Osteoblast (primary cell): Measurements from ENCODE around the gene TMEM18. TPM values are rescaled to one million over a fixed set of nuclear protein-coding genes. Genes with fewer than 3 reads are reported as not detected.

Source experiments
- DNase-seq: peaks from one replicate; pipeline ENCODE4 v3.0.0; 2011; ENCODE audit warnings: low spot score, mixed read lengths; ENCODE audit not compliant: insufficient read length; ENCODE audit errors: missing footprints
- H2AFZ ChIP-seq: 2 replicates; pipeline ENCODE4 v1.6.0; 2011; ENCODE audit warnings: mild to moderate bottlenecking, low read length
- H3K27ac ChIP-seq: 2 replicates; pipeline ENCODE4 v1.5.1; 2011; ENCODE audit warnings: mild to moderate bottlenecking, low read depth, low read length, moderate library complexity
- H3K27me3 ChIP-seq: 2 replicates; pipeline ENCODE4 v1.6.0; 2012; ENCODE audit warnings: mild to moderate bottlenecking, control low read depth, inconsistent platforms, low read length, moderate library complexity; ENCODE audit not compliant: insufficient read depth
- H3K36me3 ChIP-seq: 2 replicates; pipeline ENCODE4 v1.5.1; 2011; ENCODE audit warnings: mild to moderate bottlenecking, low read length, control low read depth, moderate library complexity; ENCODE audit not compliant: insufficient read depth
- H3K4me1 ChIP-seq: 2 replicates; pipeline ENCODE4 v1.5.1; 2011; ENCODE audit warnings: mild to moderate bottlenecking, low read length, control low read depth, moderate library complexity; ENCODE audit not compliant: insufficient read depth
- H3K4me2 ChIP-seq: 2 replicates; pipeline ENCODE4 v1.6.0; 2011; ENCODE audit warnings: mild to moderate bottlenecking, low read length; ENCODE audit not compliant: insufficient read depth
- H3K4me3 ChIP-seq: fragments of 200-600 bp; sonication (generic); 3 replicates; pipeline ENCODE4 v1.5.1; 2012; ENCODE audit warnings: mild to moderate bottlenecking, low read length, inconsistent platforms; ENCODE audit not compliant: insufficient read depth
- H3K79me2 ChIP-seq: 2 replicates; pipeline ENCODE4 v1.6.0; 2012; ENCODE audit warnings: mild to moderate bottlenecking, low read length, control low read depth, inconsistent platforms; ENCODE audit not compliant: insufficient read depth
- H3K9me3 ChIP-seq: 2 replicates; pipeline ENCODE4 v1.5.1; 2011; ENCODE audit warnings: low read depth, low read length, control low read depth
- H4K20me1 ChIP-seq: 2 replicates; pipeline ENCODE4 v1.6.0; 2012; ENCODE audit warnings: mild to moderate bottlenecking, low read length, control low read depth; ENCODE audit not compliant: insufficient read depth
- total RNA-seq: library from RNA; depleted of rRNA; stranded (reverse); fragments of >200 nt; gene quantifications from 2 replicates; pipeline ENCODE4 v1.2.3, GENCODE V29; 2012
- TF ChIP-seq, protein P1 (sequence below): IDR thresholded peaks from 2 replicates; pipeline ENCODE4 v1.5.1; 2011; ENCODE audit warnings: mild to moderate bottlenecking, low read depth, low read length, moderate library complexity; ENCODE audit errors: extremely low read depth

Gene TMEM18
- total RNA-seq, 1 donor, result 15.9 TPM

GRCh38 chr2:631741-632140 lies 45.5 kb downstream of the TMEM18 start:
- H3K27me3 ChIP-seq, result no peaks in the 10 kb centered on the region
- no peak overlapping the region for H3K4me2 ChIP-seq
- H3K9me3 ChIP-seq, result no peaks in the 10 kb centered on the region
- TF ChIP-seq, protein P1, sequence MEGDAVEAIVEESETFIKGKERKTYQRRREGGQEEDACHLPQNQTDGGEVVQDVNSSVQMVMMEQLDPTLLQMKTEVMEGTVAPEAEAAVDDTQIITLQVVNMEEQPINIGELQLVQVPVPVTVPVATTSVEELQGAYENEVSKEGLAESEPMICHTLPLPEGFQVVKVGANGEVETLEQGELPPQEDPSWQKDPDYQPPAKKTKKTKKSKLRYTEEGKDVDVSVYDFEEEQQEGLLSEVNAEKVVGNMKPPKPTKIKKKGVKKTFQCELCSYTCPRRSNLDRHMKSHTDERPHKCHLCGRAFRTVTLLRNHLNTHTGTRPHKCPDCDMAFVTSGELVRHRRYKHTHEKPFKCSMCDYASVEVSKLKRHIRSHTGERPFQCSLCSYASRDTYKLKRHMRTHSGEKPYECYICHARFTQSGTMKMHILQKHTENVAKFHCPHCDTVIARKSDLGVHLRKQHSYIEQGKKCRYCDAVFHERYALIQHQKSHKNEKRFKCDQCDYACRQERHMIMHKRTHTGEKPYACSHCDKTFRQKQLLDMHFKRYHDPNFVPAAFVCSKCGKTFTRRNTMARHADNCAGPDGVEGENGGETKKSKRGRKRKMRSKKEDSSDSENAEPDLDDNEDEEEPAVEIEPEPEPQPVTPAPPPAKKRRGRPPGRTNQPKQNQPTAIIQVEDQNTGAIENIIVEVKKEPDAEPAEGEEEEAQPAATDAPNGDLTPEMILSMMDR, result no peak
- no peak overlapping the region for H3K27ac ChIP-seq
- H3K4me1 ChIP-seq, result no peaks in the 10 kb centered on the region
- H2AFZ ChIP-seq, result no peak overlapping the region
- H4K20me1 ChIP-seq, result no peaks in the 10 kb centered on the region
- DNase-seq, result no peak
- no peak overlapping the region for H3K4me3 ChIP-seq
- H3K79me2 ChIP-seq, result no peaks in the 10 kb centered on the region
- no peaks in the 10 kb centered on the region for H3K36me3 ChIP-seq

GRCh38 chr2:630451-631320 lies 46.5 kb downstream of the TMEM18 start:
- H3K4me2 ChIP-seq, result no peak overlapping the region
- no peaks in the 10 kb centered on the region for H4K20me1 ChIP-seq
- H3K4me3 ChIP-seq, result no peak overlapping the region
- no peaks in the 10 kb centered on the region for H3K36me3 ChIP-seq
- no peaks in the 10 kb centered on the region for H3K4me1 ChIP-seq
- TF ChIP-seq, protein P1, result no peak
- no peaks in the 10 kb centered on the region for H3K9me3 ChIP-seq
- no peak overlapping the region for H2AFZ ChIP-seq
- H3K27ac ChIP-seq, result no peak overlapping the region
- DNase-seq, result no peak
- no peaks in the 10 kb centered on the region for H3K79me2 ChIP-seq
- H3K27me3 ChIP-seq, result no peaks in the 10 kb centered on the region

DNA sequence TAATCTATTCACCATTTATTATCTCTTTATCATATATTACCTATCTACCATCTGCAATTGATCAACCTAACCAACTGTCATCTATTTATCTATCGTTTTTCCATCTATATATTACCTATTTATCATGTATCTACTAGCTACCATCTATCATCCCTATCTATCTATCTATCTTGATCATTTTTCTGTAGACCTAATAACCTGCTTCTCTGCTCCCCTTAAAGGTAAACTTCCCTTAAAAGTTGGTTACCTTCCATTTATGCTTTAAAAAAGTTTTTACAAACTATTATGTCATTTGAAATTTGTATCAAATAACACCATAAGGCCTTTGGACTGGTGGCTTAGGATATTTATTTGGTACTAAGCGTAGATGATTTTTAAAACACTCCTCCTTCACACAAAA lies 47.2 kb downstream of the TMEM18 start:
- H3K27me3 ChIP-seq, result no peaks in the 10 kb centered on the region
- no peak overlapping the region for H3K27ac ChIP-seq
- no peaks in the 10 kb centered on the region for H4K20me1 ChIP-seq
- H3K4me2 ChIP-seq, result no peak overlapping the region
- no peaks in the 10 kb centered on the region for H3K4me1 ChIP-seq
- H3K9me3 ChIP-seq, result no peaks in the 10 kb centered on the region
- H2AFZ ChIP-seq, result no peak overlapping the region
- no peak overlapping the region for H3K4me3 ChIP-seq
- no peak for DNase-seq
- TF ChIP-seq, protein P1, result no peak
- no peaks in the 10 kb centered on the region for H3K36me3 ChIP-seq
- H3K79me2 ChIP-seq, result no peaks in the 10 kb centered on the region

DNA sequence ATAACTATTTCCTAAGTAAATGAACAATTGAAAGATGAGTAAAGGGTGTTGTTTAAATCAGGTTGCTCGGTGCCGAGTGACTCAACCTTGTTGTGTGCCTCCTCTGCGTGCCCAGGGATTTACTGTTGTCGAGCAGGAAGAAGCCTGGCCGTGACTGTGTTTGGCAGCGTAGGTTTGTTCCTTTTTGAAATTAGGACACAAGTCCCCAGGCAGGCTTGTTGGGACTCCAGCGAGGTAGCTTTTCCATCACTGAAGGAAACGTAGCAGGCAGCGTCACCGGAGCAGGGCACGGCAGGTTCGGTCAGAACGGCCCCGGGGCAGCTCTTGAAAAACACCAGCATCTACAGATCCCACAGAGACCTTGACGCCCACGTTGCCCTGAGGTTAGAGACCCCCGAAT lies 48.6 kb downstream of the TMEM18 start:
- no peaks in the 10 kb centered on the region for H3K79me2 ChIP-seq
- H4K20me1 ChIP-seq, result no peaks in the 10 kb centered on the region
- no peaks in the 10 kb centered on the region for H3K36me3 ChIP-seq
- no peak for DNase-seq
- no peaks in the 10 kb centered on the region for H3K4me1 ChIP-seq
- no peaks in the 10 kb centered on the region for H3K9me3 ChIP-seq
- no peak overlapping the region for H3K4me2 ChIP-seq
- H3K4me3 ChIP-seq, result no peak overlapping the region
- TF ChIP-seq, protein P1, result no peak
- H3K27ac ChIP-seq, result no peak overlapping the region
- H3K27me3 ChIP-seq, result no peaks in the 10 kb centered on the region
- H2AFZ ChIP-seq, result peak overlapping the region; percentile 3
